Hypothalamus (tissue), 51 donors: ENCODE results near the gene COL9A3.

Experiments
- DNase-seq, 51 donors: peaks; one replicate each; lab custom pipeline; 2025; lab: John Stamatoyannopoulos, UW

The COL9A3 gene

DNA sequence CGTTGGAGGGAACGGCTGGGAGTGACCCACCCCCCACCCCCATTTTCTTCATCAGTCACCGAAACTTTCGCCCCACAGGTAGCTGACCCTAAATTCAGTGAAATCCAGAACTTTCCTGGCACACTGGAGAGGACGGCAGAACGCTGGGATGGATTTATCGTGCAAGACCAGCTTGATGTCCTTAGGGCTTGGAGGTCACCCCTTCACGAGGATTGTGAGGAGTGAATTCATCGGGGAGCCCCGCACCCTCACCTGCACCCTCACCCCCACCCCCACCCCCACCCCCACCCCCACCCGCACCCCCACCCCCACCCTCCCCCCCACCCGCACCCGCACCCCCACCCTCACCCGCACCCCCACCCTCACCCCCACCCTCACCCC, 58.1 kb downstream of the COL9A3 start:
- DNase-seq = no peak

DNA sequence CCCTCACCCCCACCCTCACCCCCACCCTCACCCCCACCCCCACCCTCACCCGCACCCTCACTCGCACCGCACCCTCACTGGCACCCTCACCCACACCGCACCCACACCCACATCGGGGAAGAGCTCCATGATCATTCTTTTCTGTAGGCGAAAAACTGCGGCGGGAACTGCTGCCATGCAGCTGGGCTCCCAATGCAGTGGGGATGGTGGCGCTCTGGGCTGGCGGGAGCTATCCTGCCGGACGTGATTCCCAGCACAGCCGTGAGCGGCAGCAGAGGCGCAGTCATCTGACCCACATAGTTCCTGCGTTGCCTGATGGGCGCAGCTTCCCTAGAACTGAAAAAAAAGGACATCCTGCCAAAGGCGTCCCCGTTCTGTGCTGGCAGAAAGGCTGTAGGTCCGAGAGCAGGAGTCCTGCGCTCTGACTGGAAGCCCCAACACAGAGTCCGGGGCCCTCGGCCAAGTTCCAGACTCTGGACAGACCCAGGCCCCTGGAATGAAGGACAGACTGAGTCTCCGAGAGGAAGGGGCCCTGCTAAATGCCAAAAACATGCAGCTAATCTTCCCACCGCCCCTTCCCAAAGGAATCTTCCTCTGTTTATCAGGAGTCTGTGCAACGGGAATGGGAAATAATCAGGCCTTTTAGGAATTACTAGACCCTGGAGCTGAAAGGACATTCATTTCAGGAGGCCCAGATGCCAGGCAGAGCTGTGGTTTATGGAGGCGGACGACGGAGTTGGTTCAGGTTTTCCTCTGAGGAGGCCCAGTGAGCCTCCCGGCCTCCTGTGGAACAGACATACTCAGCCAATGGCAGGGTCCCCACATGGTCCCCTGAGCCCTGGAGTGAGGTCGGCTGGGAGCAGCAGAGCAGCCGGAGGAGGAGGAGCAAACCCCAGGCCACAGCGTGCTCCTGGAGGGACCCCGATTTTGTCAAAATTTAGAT, 58.8 kb downstream of the COL9A3 start:
- peak in 37 of 51 donors; percentile 10 to 79 (median 56) for DNase-seq

DNA sequence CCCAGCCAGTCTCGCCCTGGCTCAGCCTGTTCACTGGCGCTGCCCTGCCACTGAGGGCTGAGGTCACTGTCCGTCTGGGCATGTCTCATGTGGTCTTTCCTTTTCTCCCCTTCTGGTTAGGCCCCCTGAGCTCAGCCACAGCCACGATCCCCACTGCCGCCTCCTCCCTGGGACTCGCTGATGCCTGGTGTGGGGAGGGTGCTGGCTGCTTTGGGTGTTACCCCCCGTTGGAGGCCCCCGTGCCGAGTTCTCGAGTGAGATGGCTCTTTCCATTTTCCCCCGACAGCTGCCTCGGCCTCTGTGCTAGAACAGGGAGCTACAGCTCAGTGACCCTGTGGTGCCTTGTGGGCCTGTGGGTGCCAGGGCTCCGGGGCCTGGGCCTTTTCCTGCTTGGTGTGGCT, 59.7 kb downstream of the COL9A3 start:
- DNase-seq = no peak

DNA sequence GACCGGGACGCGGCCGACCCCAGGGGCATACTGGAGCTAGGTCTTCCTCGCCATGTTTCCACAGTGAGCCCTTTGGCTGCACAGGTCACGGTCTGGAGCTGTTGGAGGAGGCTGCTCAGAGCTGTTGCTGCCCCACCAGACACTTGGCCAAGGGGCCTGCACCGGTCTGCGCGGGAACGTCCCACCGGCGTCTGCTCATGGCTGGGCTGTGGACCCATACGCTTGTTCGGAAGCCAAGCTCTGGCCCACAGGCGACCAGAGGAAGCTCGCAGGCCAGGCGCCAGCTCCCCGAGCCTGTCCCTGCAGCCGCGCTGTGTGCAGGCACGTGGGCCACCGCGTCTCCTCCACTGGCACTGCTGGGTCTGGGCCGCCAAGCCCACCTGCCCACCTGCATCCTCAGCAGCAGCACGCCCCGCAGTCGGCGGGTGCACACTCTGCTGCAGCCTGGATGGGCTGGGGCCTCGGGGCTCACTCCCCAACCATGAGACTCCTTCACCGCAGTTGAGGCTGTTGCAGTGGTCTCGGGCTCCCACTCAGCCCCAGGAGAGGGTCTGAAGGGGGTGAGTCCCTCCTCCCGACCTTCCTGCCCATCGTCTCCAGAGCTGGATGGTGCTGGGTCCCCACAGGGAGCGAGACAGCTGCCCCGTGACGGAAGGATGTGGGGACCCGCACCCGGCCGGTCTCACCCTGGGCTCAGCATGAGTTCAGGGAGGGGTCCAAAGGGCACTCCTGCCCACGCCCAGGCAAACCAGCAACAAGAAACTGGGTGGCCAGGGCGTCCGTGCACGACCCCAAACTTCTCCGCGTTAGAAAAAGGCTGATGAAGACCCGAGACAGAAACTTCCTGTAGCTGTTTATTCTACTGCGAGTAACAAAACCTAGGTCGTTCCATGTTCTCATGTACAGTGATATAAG, 60.3 kb downstream of the COL9A3 start:
- DNase-seq = peak in 7 of 51 donors; percentile 17 to 45 (median 25)

DNA sequence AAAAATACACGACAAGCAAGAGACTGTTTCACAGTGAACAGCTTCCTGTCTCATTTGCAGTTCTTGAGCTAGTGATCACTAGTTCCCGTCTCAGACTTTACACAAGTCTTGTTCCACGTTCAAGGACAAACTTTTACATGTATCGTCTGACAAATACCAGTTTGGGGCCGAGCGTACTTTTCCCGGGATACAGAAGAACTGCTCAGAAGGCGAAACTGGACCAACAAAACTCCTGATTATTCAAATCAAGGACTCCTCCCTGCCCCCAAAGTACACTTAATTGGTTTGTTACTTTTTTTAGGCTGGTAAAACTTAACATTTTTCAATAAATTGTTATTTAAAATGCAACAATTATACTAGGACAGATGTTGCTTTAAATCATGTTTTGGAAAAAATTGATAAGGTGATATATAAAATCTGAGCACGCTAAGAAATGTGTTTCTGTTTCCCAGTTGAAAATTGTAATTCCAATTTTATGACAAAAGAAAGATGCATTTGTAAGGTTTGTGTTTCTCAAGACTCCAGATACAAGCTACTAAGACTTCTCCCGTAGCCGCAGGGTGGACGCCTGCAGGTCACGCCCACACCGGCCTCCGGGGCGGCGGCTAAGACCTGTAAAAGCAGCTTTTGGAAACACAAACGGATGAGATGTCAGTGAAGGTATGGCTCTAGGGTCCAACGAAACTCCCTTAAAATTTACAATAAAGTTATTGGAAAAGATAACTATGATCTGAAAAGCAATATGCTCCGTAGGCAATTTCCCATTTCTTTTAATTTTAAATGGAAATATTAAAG, 61.6 kb downstream of the COL9A3 start:
- DNase-seq = no peak

DNA sequence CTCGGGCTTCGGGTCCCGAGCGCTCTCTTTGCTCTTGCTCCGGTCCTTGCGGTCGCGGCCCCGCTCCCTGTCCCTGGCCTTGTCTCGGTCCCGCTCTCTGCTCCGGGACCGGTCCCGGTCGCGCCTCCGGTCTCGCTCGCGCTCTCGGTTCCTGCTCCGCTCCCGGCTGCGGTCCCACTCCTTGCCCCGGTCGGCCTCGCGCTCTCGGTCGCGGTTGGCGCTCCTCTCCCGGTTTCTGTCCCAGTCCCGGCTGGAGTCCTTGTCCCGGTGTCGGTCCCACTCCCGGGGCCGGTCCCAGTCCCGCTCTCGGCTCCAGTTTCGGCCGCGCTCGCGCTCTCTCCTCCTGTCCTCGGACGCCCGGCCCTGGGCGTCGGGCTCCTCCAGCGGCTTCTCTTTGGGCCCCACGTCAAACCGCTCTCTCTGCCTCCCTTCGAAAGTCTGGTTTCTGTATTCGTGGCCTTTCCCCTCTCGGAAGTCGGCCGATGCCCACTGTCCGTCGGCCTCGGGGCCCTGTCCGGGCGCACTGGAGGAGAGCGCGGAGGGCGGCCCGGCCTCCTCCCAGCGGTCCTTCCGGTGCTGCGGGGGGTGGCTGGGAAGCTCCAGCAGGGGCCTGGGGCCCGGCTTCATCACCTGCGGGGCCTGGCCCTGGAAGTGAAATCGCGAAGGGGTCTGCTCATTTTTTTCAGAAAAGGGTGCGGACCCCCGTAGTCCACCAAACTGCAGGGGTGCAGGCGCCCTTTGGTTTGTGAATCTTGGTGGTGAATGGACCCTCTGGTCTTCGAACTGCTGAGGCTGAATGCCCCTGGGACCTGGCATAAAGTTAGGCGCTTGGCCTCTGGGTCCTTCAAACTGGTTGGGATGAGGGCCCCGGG, 62.7 kb downstream of the COL9A3 start:
- DNase-seq = no peak

DNA sequence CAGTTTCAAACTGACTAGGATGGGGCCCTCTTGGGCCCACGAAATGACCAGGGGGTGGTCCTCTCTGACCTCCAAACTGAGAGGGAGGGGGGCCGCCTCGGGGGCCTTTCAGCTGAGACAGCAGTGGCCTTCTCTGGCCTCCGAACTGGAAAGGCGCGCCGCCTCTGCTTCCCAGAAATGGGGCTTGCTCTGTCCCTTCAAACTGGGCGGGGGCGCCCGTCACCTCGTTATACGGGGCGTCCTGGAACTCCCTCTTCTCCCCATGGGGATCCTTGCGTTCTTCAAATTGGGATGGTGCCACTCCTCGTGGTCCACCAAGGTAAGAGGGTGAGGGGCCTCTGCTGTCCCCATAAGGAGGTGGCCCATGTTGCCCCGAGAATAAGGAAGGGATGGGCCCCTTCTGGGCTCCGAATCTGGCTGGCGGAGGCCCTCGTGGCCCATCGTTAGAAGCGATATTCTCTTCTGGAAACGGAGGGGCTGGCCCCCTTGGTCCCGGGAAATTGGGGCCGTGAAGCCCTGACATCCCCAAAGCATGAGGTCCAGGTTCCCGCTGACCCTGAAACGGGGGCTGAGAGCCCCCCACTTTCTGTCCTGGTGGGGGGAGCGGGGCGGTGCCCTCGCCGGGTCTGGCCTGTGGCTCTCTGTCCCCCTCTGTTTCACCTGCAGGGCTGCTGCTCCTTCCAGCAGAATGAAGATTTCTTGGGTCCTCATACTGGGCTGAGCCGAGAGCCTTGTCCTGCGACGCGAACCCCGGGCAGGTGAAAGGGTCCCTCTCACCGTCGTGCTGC, 63.5 kb downstream of the COL9A3 start:
- DNase-seq = no peak

DNA sequence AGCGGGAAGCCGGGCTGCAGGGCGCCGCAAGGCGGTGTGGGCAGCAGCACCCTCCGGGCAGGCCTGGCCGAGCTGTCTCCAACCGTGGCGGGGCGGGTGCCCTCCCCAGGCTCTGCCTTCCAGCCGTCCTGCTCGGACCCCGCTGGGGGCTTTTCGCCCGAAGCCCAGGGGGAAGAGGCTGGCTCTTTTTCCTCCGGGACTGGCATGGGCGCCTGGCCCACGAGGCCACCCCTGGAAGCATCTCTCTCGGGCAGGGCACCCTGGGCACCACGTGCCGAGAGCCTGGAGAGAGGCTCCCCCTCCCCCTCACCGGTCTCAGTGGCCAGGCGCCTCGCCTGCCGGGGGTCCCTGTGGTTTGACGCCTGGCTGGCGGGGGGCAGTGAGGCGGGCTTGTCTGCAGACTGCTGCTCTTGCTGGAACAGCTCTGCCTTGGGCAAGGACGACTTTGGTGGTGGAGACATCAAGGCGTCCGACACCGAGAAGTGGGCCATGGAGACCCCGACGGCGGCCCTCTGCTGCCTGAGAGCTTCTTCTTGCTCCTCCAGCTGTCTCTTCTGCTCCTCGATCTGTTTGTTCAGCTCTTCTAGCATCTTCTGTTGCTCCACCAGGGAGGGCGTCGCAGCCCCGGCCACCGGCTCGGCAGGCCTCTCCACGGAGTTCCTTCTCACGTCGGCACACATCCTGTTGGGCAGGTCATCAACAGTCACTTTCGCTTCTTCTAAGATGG, 64.2 kb downstream of the COL9A3 start:
- no peak for DNase-seq

DNA sequence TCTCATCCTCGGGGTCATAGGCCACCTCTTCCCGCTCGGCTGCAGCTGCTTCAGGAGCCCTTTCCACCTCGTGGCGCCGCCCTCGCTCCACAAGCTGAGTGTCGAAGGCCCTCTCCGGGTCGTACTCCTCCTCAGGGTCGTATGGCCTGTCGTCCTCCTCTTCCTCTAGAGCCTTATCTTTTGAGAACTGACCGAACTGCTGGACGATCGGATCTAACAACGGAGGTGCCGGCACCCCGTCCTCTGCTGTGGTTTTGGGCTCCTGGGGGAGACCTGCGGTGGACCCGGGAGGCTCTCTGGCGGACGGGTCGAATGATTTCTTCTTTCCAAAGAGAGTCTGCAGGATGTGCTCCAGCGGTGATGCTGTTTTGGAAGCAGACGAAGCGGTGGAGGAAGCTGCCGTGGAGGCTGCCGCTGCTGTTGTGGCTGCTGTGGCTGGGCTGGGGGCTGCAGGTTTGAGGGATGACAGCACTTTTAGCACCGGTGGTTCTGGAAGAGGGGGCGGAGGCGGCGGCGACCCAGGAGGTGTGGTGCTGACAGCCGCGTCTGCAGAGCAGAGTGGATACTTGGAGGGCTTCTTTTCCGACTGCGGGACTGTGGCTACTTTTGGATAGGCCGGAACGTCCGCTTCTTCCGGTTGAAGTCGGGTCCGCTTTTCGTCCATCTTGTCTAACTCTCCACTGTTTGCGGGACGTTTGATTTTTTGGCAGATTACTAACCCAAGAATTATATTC, 65.0 kb downstream of the COL9A3 start:
- no peak for DNase-seq

DNA sequence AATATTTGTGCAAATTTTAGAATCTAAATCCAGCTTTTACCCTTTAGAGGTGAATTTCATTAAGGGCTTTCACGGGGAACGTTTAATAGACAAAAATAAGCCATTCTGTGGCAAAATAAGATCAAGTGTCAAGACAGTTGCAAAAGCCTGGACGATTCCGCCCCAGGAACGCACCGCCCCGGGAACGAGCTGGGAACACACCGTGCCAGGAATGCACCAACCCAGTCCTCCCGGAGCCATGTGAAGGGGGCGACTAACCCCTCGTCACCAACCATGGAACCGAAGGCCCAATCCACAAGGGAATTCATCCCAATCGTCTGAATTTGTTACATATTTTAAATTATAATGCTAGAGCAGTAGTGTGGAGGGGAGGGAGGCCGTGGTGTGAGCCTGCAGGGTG, 65.6 kb downstream of the COL9A3 start:
- no peak for DNase-seq

DNA sequence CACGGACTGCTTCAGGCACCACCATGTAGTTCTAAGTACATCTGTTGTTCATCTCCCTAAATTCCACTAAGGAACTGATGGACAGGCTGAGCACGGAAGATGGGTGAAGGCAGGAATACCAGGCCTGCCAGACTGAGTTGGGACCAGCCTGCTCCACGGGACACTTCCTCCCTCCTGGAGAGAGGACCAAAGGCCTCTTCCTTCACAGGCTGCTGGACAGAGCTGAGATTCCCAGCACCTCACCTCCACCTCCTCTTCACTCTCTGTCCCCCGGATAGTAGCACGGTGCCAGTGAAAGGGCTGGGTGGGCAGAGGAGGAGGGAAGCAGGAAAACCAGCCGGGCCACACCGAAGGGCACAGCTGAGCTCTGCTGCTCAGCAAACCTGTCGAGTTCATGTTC, 67.7 kb downstream of the COL9A3 start:
- DNase-seq = no peak

DNA sequence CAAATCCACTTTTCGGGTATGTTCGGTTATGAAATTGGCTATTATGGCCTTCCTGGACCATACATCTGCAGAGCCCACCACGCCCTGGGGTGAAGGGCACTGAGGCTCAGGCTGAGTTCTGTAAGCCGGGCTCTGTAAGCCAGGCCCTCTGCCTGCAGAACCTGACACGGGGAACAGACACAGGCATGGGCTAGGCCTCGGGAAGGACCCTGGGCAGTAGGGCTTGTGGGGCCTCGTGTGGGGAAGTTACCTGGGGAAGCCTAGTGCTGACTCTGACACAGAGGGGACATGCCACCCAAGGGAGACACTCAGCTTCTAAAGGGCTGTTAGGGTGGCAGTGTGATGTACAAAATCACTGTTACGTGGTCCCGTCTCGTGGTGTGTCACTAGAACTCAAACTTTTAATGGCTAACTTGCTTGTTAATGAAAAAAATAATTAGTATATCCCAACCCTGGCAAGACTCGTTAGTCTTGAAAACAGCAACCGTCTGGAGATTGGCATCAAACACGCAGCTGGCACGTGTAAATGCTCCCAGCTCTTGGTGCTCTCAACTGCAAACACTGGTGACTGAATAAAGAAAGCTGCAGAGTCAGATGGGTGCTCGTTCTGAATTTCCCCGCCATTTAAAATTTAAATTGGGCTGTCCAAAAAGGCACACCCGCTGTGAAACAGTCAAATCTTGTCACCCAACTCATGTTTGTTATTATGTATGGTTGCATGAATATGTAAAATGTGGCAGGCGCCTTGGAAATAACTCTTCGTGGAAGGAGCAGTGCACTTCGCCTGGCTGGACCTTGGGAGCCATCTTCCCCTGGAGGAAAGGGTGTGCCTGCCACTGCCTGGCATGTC, 68.4 kb downstream of the COL9A3 start:
- no peak for DNase-seq

DNA sequence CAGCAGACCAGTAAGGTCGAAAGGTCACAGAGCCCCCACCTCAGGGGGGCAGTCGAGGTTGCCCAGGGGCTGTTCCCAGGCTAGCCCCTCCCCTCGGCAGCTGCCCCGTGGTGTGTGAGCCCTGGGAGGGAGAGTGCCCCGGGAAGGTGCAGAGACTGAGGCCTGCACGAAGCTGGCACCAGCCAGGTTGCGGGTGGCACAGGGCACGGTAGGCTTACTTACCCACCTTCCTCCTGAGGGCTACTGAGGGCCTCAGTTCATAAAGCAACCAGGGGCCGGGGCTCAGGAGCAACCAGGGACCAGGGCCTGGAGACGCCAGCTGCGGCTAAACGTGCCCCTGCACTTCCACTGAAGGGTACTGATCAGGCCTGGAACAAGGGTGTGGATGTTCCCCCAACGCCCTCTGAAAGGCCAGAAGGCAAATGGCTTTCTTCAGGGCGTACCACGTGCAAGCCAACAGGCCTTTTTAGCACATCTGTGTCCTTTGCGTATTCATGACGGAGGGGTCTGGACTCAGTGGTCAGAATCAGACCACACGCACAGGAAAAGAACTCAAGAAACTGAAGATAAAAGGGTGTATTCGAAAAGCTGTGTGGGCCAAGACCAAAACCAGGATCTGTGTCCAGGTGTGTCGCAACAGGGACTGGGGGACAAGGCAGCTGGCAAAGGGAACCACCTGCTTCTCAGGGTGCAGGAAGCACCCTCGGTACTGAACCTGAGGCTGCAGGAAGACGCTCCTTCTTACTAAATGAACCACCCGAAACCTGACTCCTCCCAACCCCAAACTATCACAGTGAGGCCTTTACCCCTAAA, 69.3 kb downstream of the COL9A3 start:
- DNase-seq = no peak

DNA sequence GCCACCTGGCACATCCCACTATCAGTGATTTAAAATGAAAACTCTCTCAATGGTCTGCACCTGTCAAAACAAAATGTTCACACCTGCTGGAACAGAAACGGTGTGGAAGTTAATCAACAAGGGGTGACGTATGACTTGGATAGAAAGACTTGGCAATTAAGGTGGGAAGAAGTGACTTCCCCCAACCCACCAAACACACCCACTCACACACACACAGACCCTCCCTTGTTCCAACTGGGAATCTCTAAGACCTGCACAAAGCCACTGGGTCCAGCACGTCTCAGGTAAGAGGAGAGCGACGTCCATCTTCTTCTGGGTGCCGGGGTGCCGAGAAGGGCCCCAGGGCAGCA, 69.8 kb downstream of the COL9A3 start:
- DNase-seq = no peak

DNA sequence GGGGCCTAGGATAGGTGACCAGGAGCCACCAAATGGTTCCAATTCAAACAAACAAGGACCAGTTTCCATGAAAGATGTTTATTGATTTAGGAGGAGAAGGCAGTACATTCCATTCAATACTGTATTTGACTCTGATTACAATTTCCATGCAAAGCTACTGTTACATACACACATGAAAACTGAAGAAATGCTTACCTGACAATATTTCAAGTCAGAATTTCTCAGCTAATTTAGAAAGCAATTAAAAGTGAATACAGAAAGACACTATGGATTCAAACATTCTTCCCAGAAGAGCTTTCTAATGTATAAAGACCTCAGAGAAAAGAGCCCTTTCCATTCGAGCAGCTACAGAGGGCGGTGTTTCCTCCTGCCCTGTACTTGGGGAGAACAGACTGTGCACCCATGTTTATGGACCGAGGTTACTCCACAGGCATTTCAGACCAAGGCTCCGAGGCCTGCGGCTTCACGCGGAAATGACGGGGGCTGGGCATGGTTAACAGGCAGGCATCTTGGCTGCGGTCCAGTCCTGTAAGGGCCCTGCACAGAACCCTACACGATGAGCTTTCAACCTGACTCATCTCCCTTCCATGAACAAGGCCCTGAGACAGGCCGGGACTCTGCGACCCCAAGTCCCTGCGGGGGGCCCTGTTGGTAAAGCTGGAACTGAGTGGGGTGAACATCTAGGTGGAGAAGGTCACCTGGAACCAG, 70.5 kb downstream of the COL9A3 start:
- DNase-seq = peak in 2 of 51 donors; percentile 11 to 28
